Measurements from ENCODE around the gene ZNF436. TPM values are rescaled to one million over a fixed set of nuclear protein-coding genes. Genes with fewer than 3 reads are reported as not detected.
"Not testable (repeated sequence)": the region's sequence is repeated elsewhere in the genome, so short reads cannot be mapped to it uniquely, and the experiment has no call there.

Gene ZNF436
- total and polyA plus RNA-seq, 2 of the 8 experiments (the other 6 are each of a cell fraction or from before 2014, with no cell fraction given): 0.65 to 1.8 TPM

DNA sequence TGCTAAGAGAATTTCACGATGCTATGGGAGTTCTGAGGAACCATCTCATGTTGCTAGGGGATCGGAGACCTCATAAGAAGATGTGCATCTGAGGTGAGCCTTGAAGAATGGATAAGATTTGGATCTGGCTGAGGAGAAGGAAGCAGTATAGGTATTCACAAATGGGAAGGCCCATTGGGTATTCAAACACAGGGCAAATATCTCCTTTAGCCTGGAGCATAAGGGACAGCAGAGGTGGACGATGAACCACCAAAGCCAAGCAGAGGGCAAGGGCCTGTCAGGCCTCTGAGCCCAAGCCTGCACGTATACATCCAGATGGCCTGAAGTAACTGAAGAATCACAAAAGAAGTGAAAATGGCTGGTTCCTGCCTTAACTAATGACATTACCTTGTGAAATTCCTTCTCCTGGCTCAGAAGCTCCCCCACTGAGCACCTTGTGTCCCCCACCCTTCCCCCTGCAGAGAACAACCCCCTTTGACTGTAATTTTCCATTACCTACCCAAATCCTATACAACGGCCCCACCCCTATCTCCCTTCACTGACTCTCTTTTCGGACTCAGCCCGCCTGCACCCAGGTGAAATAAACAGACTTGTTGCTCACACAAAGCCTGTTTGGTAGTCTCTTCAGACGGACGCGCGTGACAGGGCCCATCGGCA, 4.6 kb upstream of the ZNF436 start:
- H2BK120ac ChIP-seq (replicated peaks; ENCODE audit: low read depth, low read length); H3K56ac ChIP-seq (replicated peaks; ENCODE audit: insufficient read length, low read depth, low read length); H3K36me3 ChIP-seq (ENCODE audit: control insufficient read depth in 2 of 4, insufficient read depth in 4 of 4, low read length in 3 of 4); H2BK15ac ChIP-seq (ENCODE audit: low read length); H3K4me3 ChIP-seq (ENCODE audit: extremely low read depth in 1 of 4, insufficient read depth in 2 of 4, low read depth in 3 of 4, low read length in 4 of 4); H3K14ac ChIP-seq (ENCODE audit: insufficient read length); H3K9ac ChIP-seq (replicated peaks in 1 of 4; ENCODE audit: extremely low read depth in 1 of 4, low read depth in 3 of 4, low read length in 3 of 4); H4K8ac ChIP-seq (ENCODE audit: extremely low read depth, insufficient read depth, low read length); H3K79me2 ChIP-seq (ENCODE audit: control insufficient read depth in 1 of 2, insufficient read depth in 2 of 2, low read length in 2 of 2); H3K4ac ChIP-seq (replicated peaks; ENCODE audit: insufficient read length, low read depth, low read length); H2BK12ac ChIP-seq (ENCODE audit: low read depth, low read length); H4K91ac ChIP-seq (replicated peaks; ENCODE audit: insufficient read length, low read length); FAIRE-seq; H3K27ac ChIP-seq (ENCODE audit: low read depth, low read length); H2BK20ac ChIP-seq (ENCODE audit: low read length); H3K18ac ChIP-seq (ENCODE audit: extremely low read depth, low read length); H3K79me1 ChIP-seq (ENCODE audit: low read depth, low read length); H3K23ac ChIP-seq (ENCODE audit: insufficient read length); H2AFZ ChIP-seq (ENCODE audit: low read length); DNase-seq (ENCODE audit: low read depth in 1 of 2, low spot score in 2 of 2); H3K9me3 ChIP-seq (ENCODE audit: insufficient read depth in 2 of 2, low read depth in 1 of 2, low read length in 1 of 2); H2BK5ac ChIP-seq (ENCODE audit: low read depth, low read length); H2AK5ac ChIP-seq (ENCODE audit: low read depth, low read length); H4K5ac ChIP-seq (ENCODE audit: insufficient read length, low read depth, low read length); H3K4me2 ChIP-seq (ENCODE audit: insufficient read depth in 1 of 2, low read depth in 2 of 2, low read length in 2 of 2); H3K23me2 ChIP-seq (ENCODE audit: low read depth, low read length): not testable (repeated sequence)
- Histone ChIP-seq H4K20me1 (replicated peaks in 1 of 2; ENCODE audit: control insufficient read depth in 1 of 2, insufficient read depth in 2 of 2, low read length in 2 of 2) (peaks cover 9 to 12% of the 10 kb centered on the region in 2 experiments), H3K4me1 (replicated peaks in 1 of 4; ENCODE audit: control insufficient read depth in 3 of 4, insufficient read depth in 4 of 4, low read length in 3 of 4) (peaks cover 2 to 16% (median 4%) of the 10 kb centered on the region in 4 experiments; a peak in 6 of 7 replicates), H3K27me3 (replicated peaks in 1 of 4; ENCODE audit: control insufficient read depth in 3 of 4, extremely low read depth in 1 of 4, insufficient read depth in 3 of 4, low read length in 3 of 4) (peaks cover 56 to 93% (median 76%) of the 10 kb centered on the region in 4 experiments)
- ChIA-PET POLR2A (ENCODE audit: partially characterized antibody) (interaction anchor here (0.7 kb wide), 1 partner anchor 12 kb away, joined by 3 read pairs; no protein-coding TSS in a partner anchor), CTCF (ENCODE audit: partially characterized antibody) (interaction anchor here (0.9 to 1.3 kb wide), 4 partner anchors 10 to 177 kb away, joined by 3 to 6 read pairs (median 3); no protein-coding TSS in a partner anchor)
- TF ChIP-seq EZH2 (IDR thresholded peaks at IDR 0.05; ENCODE audit: low read depth, low read length, severe bottlenecking): peak; percentile 13
- WGBS, 2 experiments (ENCODE audit: extremely low coverage in 1 of 2, insufficient coverage in 1 of 2, insufficient read length in 1 of 2, insufficient replicate concordance in 2 of 2, low coverage in 1 of 2, low lambda C conversion rate in 2 of 2, missing lambda C conversion rate in 1 of 2): 72% methylated on average over 12 of the region's 12 CpGs; no CpG with 5 or more reads in 1 of the 2 experiments
